DMS 273 (cell line): ENCODE results near the gene XPO5.
"Not testable (repeated sequence)": the region's sequence is repeated elsewhere in the genome, so short reads cannot be mapped to it uniquely, and the experiment has no call there.

Source experiments
- DNase-seq: peaks from one replicate; lab custom pipeline; 2025; ENCODE audit not compliant: unreplicated experiment; lab: John Stamatoyannopoulos, UW

XPO5 gene

GRCh38 chr6:43575772-43576551, at the start of gene XPO5, which contains the start of gene POLH:
Gene XPO5, minus strand, starts transcription at chr6:43576038. Its CDS starts 174 bp downstream, at chr6:43575864.
Gene POLH, plus strand, starts transcription at chr6:43576185. Its CDS starts 6,135 bp downstream, at chr6:43582320.
- DNase-seq = peak; percentile 98

- no peak for DNase-seq
These were observed 49.7 kb upstream of the XPO5 start for GRCh38 chr6:43625393-43625992.

DNA sequence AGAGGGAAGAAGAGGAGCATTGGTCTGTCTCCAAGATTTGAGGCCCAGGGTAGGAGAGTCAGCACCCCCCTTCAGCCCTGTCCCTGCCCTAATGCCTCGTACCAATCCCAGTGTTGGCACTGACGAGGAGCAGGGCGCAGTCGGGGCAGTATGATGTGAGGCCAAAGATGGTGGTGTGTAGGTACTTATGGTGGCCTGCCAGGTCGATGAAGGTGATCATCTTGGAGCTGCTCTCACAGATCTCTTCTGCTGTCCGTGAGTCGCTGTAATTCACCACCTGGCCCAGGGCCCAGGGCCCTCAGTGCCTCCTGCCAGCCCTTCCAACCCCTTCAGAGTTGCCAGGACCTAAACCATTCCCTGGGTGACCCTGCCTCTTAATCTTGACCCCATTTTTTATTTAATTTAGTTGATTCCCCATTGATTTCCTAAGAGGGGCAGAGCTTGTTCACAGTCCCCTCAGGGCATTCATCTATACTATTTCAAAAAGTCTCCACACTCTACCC, 49.0 kb upstream of the XPO5 start:
- DNase-seq = no peak

GRCh38 chr6:43623880-43624785, 48.3 kb upstream of the XPO5 start:
- DNase-seq = no peak

DNA sequence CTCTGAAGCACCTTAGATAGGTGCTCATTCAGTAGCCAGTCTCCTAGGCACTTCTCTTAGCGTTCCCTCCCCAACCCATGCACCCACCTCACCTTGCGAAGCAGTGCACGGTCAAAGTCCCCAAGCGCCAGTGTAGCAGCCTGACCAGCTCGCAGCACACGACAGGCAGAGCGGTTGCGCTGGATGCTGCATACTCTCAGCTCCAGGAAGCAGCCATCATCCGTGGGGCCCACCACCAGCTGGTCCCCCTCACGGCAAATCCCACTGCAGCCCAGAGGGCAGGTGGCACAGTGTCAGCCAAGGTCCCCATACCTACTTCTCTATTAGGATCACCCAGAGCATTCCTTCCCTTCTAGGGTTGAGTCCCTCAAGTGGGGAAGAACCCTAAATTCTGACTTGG, 46.7 kb upstream of the XPO5 start:
- DNase-seq = no peak

DNA sequence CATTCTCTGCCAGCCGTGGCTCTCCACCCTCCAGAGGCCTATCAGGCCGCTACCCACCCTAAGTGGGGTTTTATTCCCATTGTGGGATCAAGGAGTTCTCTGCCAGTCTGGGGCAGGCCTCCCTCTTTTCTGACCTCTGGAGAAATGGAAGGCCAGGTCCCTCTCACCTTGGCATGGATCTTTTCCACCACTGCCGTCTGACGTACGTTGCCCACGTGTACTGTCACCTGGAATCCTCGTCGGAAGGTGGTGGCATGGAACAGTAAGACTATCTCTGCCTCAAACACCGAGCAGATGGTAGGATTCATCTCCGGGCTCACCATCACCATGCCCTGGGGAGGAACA, 46.0 kb upstream of the XPO5 start:
- no peak for DNase-seq

- no peak for DNase-seq
These were observed 45.4 kb upstream of the XPO5 start for GRCh38 chr6:43621078-43621835.

- no peak for DNase-seq
These were observed 41.1 kb upstream of the XPO5 start for GRCh38 chr6:43616725-43617472.

DNA sequence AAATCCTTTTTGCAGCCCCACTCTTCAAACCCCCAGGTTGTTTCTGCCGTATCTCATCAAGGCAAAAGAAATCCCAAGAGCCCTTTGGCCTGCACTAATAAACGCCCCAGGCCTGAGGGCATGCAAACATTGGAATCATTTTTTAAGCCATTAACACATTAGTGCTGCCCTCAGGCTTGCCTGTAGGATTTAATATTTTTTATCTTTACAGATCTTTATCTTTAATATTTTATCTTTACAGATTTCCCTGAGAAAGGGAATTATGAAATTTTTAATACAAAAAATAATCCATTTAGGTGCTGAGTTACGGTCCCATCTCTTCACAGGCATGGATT, 38.5 kb upstream of the XPO5 start:
- no peak for DNase-seq

GRCh38 chr6:43613721-43614395, 38.0 kb upstream of the XPO5 start:
- no peak for DNase-seq

DNA sequence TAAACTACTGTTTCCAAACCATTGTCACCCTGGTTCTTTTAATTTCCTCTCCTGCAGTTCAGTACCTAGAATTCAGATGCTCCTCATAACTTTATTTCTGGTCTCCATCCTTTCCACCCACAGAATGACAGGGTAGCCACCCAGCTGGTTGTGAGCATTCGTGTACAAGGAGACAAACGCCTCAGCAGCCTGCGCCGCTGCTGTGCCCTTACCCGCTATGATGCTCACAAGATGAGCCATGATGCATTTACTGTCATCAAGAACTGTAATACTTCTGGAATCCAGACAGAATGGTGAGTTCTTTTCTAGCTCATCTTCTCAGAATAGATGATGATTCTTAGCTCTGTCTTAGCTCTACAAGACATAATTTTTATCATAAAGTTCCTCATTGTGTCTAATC, 34.6 kb upstream of the XPO5 start:
- no peak for DNase-seq

DNA sequence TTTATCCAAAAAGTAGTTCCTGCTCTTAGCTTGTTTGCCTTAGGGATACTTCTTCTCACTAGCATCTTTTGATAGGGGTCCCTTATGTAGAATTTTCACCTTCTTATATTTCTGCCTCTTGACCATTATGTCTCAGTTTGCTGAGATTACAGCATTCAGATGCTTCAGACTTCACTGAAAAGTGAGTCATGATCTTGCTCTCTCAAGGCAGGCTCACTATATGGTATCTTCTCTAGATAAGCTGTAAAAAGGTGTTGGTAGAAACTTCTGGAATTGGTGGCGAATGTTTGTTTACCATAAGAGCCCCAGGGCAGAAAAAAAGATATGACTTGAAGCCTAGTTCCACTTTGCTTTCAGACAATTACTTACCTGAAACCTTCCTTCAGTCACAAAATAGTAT, 33.6 kb upstream of the XPO5 start:
- no peak for DNase-seq

GRCh38 chr6:43608807-43609206, 33.0 kb upstream of the XPO5 start:
- DNase-seq = no peak

DNA sequence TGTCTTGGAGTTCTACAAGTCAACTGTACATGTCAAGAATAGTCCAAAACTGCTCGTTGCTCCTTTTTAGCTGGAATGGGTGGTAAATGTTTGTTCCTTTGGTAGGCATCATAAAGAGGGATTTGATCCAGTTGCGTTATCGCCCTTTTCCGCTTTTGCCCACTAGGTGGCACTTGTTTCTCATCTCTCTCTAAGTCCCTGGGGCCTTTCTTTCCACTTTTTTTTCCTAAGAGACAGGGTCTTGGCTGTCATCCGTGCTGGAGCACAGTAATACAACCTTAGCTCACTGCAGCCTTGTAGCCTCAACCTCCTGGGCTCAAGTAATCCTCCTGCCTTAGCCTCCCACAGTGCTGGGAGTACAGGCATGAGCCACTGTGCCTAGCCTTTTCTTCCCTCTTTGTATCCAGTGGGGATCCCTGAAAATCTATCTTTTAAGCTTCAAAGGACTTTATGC, 32.5 kb upstream of the XPO5 start:
- DNase-seq = peak; percentile 90

GRCh38 chr6:43606019-43606418, 30.2 kb upstream of the XPO5 start:
- DNase-seq = no peak

DNA sequence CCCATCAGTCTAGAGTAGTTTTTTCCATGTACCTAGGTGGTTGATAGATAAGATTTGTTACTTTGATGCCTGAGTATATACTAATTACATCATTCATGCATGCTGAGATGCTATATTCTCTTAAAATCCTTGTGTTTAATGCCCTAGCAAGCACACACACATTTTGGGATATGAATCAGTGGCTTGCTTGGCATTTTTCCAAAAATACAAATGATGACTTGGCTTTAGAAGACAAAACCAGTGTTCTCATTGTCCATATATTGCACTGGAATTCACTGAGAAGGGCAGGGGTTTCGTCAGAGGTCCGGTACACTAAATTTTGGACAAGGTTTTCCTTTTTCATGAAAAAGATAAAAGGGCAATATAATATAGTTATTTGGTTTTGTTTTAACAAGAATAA, 28.3 kb upstream of the XPO5 start:
- DNase-seq = no peak

DNA sequence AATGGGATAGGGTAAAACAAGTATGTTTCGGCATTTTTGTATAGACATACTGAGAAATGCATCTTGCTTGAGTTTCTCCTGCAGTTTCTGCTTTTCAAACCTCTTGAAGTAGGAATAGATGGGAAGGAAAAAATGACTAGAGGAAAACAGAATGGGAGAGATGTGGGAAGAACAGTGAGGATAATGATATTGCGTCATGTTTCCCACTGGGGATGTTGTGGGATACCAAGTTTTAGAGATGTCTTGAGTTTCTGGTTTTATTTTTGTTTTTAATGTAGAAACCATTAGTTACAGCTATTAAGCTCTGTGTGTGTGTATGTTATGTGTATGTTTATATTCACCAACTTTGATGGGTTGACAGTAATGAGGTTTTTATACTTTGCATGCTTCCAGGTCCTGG, 24.8 kb upstream of the XPO5 start:
- DNase-seq = no peak

- no peak for DNase-seq
These were observed 18.1 kb upstream of the XPO5 start for GRCh38 chr6:43593938-43594337.

GRCh38 chr6:43589564-43589963, 13.7 kb upstream of the XPO5 start:
- not testable (repeated sequence) for DNase-seq

- DNase-seq = no peak
These were observed 12.4 kb upstream of the XPO5 start for GRCh38 chr6:43588194-43588593.
